GM12873 (cell line): ENCODE results near the gene SET.

ENCODE experiments used
- CTCF ChIP-seq: IDR thresholded peaks from 2 replicates; pipeline ENCODE4 v1.5.1; 2012; ENCODE audit warnings: low read depth, mild to moderate bottlenecking, moderate library complexity, low read length, control low read depth; ENCODE audit not compliant: insufficient read depth; ENCODE audit errors: missing control alignments

Gene SET

DNA sequence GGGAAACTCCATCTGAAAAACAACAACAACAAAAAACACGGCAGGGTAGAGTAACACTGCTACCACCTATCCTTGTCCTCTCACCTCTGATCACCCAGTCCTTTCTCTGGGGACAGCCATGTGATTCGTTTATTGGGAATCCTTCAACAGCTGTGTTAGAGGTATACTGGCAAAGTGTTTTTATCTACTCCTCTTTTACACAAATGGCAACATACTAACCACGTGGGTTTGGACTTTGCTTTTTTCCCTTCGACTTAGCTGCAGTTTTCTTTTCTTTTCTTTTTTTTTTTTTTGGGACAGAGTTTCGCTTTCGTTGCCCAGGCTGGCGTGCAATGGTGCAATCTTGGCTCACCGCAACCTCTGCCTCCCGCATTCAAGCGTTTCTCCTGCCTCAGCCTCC is 11.2 kb upstream of the SET start:
- TF ChIP-seq CTCF, result no peak

- no peak for TF ChIP-seq CTCF
These were observed 5.5 kb upstream of the SET start for GRCh38 chr9:128683340-128684064.

GRCh38 chr9:128684065-128684324 is 5.0 kb upstream of the SET start:
- no peak for TF ChIP-seq CTCF

DNA sequence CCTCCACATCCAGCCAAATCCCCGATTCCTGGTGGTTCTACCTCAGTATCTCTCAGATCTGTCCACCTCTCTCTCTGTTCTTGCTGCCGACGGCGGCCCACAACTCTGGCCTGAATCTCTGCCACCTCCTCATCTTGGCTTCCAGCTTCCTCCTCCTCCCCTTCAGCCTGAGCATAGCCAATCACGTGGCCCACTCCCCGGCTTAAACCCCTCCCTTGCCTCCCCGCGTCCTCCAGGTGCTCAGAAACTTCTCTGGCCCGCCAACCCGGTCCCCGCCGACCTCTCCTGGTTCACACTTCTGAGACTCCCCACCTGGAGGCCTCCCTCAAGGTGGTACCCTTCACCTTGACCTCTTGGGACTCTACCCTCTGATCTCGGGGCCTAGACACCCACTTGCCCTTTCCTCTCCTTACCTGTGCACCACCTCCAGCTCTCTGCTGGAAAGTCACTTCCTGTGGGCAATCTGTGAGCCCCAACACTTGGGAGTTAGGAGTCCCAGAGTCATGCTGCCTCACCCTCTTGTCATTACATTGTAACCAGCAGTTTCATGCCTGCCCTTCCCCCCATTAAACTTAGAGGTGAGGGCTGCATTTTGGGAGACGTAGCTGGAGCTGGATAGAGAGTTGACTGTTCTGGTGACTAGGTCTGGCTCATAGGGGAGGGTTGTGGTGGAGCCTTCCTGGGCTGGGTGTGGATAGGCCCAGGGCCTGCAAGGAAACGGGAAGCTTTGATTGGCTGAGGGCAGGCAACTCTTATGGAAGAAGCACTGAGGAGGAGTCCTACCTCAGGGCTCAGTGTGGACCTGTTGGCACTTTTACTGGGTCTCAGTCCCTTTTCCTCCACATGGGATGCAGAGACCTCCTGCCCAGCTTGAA is 4.5 kb upstream of the SET start:
- no peak for TF ChIP-seq CTCF

GRCh38 chr9:128685636-128686489 is 3.2 kb upstream of the SET start:
- TF ChIP-seq CTCF, result no peak

- no peak for TF ChIP-seq CTCF
These were observed 1.6 kb upstream of the SET start for GRCh38 chr9:128687453-128687852.

- TF ChIP-seq CTCF, result no peak
These were observed 312 bp downstream of the SET start for GRCh38 chr9:128689293-128689774.
